ENCODE data around the gene OR3A1.
"Not testable (repeated sequence)": the region's sequence is repeated elsewhere in the genome, so short reads cannot be mapped to it uniquely, and the experiment has no call there.

OR3A1 gene

GRCh38 chr17:3298260-3298659, at the start of gene OR3A1:
TSS of gene OR3A1 (minus strand) at chr17:3298360. CDS start at chr17:3292582, 5,778 bp downstream.
- H3K4me3 ChIP-seq (ENCODE audit: low read depth, low read length), result no peak within 1 kb of the TSS
- DNase-seq (ENCODE audit: low read depth), result no peak
- no peak for TF ChIP-seq CTCF (conservative IDR thresholded peaks at IDR 0.05; ENCODE audit: low read depth, low read length)

GRCh38 chr17:3342782-3343181, 44.6 kb upstream of the OR3A1 start:
- not testable (repeated sequence) for H3K4me3 ChIP-seq (ENCODE audit: low read depth, low read length); DNase-seq (ENCODE audit: low read depth)

GRCh38 chr17:3335876-3336275, 37.7 kb upstream of the OR3A1 start:
- DNase-seq (ENCODE audit: low read depth), result no peak
- TF ChIP-seq CTCF (conservative IDR thresholded peaks at IDR 0.05; ENCODE audit: low read depth, low read length), result no peak
- no peak overlapping the region for H3K4me3 ChIP-seq (ENCODE audit: low read depth, low read length)

- no peak overlapping the region for H3K4me3 ChIP-seq (ENCODE audit: low read depth, low read length)
- no peak for TF ChIP-seq CTCF (conservative IDR thresholded peaks at IDR 0.05; ENCODE audit: low read depth, low read length)
- no peak for DNase-seq (ENCODE audit: low read depth)
Observed at GRCh38 chr17:3318336-3318735, 20.2 kb upstream of the OR3A1 start.

- no peak for DNase-seq (ENCODE audit: low read depth)
- H3K4me3 ChIP-seq (ENCODE audit: low read depth, low read length), result no peak overlapping the region
- TF ChIP-seq CTCF (conservative IDR thresholded peaks at IDR 0.05; ENCODE audit: low read depth, low read length), result no peak
Observed at GRCh38 chr17:3316836-3317235, 18.7 kb upstream of the OR3A1 start.

- H3K4me3 ChIP-seq (ENCODE audit: low read depth, low read length), result no peak overlapping the region
- no peak for TF ChIP-seq CTCF (conservative IDR thresholded peaks at IDR 0.05; ENCODE audit: low read depth, low read length)
- DNase-seq (ENCODE audit: low read depth), result no peak
Observed at GRCh38 chr17:3308603-3309002, 10.4 kb upstream of the OR3A1 start.

- no peak for DNase-seq (ENCODE audit: low read depth)
- no peak for TF ChIP-seq CTCF (conservative IDR thresholded peaks at IDR 0.05; ENCODE audit: low read depth, low read length)
- no peak overlapping the region for H3K4me3 ChIP-seq (ENCODE audit: low read depth, low read length)
Observed at GRCh38 chr17:3295632-3296031, 2.5 kb downstream of the OR3A1 start.

- DNase-seq (ENCODE audit: low read depth); H3K4me3 ChIP-seq (ENCODE audit: low read depth, low read length): not testable (repeated sequence)
Observed at GRCh38 chr17:3293548-3293947, 4.6 kb downstream of the OR3A1 start.

Data from choroid plexus epithelial cell (primary cell).